Measurements from ENCODE around the gene REEP5.
"Not testable (repeated sequence)": the region's sequence is repeated elsewhere in the genome, so short reads cannot be mapped to it uniquely, and the experiment has no call there.

The REEP5 gene

GRCh38 chr5:112880219-112880964 is 41.6 kb downstream of the REEP5 start:
- FAIRE-seq, result no peak

GRCh38 chr5:112878760-112879159 is 43.3 kb downstream of the REEP5 start:
- FAIRE-seq, result no peak

- no peak for FAIRE-seq
Measured at GRCh38 chr5:112878101-112878500, 43.9 kb downstream of the REEP5 start.

GRCh38 chr5:112876362-112876761 is 45.7 kb downstream of the REEP5 start:
- no peak for FAIRE-seq

- FAIRE-seq, result no peak
Measured at GRCh38 chr5:112870966-112871365, 51.1 kb downstream of the REEP5 start.

GRCh38 chr5:112869948-112870347 is 52.1 kb downstream of the REEP5 start:
- no peak for FAIRE-seq

GRCh38 chr5:112867411-112867810 is 54.6 kb downstream of the REEP5 start:
- no peak for FAIRE-seq

- FAIRE-seq, result no peak
Measured at GRCh38 chr5:112866739-112867138, 55.3 kb downstream of the REEP5 start.

GRCh38 chr5:112865128-112865527 is 56.9 kb downstream of the REEP5 start:
- FAIRE-seq, result no peak

- no peak for FAIRE-seq
Measured at GRCh38 chr5:112863549-112863948, 58.5 kb downstream of the REEP5 start.

- FAIRE-seq, result no peak
Measured at GRCh38 chr5:112862085-112862484, 59.9 kb downstream of the REEP5 start.

GRCh38 chr5:112861638-112861985 is 60.4 kb downstream of the REEP5 start:
- FAIRE-seq, result no peak

- FAIRE-seq, result peak; percentile 88
Measured at GRCh38 chr5:112860929-112861637, 60.9 kb downstream of the REEP5 start, which contains the start of gene SRP19. Gene SRP19, plus strand, starts transcription at chr5:112861287. Its CDS starts 90 bp downstream, at chr5:112861377.

GRCh38 chr5:112860571-112860928 is 61.5 kb downstream of the REEP5 start:
- FAIRE-seq, result not testable (repeated sequence)

- FAIRE-seq, result no peak
Measured at GRCh38 chr5:112857866-112858265, 64.2 kb downstream of the REEP5 start.

- FAIRE-seq, result no peak
Measured at GRCh38 chr5:112854651-112855050, 67.4 kb downstream of the REEP5 start.

GRCh38 chr5:112849912-112850311 is 72.1 kb downstream of the REEP5 start:
- no peak for FAIRE-seq

GRCh38 chr5:112848116-112848811 is 73.8 kb downstream of the REEP5 start:
- FAIRE-seq, result peak; percentile 75

- FAIRE-seq, result no peak
Measured at GRCh38 chr5:112847306-112847705, 74.7 kb downstream of the REEP5 start.

GRCh38 chr5:112846556-112846955 is 75.5 kb downstream of the REEP5 start:
- no peak for FAIRE-seq

- no peak for FAIRE-seq
Measured at GRCh38 chr5:112844489-112844888, 77.5 kb downstream of the REEP5 start.

- FAIRE-seq, result no peak
Measured at GRCh38 chr5:112833971-112834370, 88.1 kb downstream of the REEP5 start.

- FAIRE-seq, result no peak
Measured at GRCh38 chr5:112830378-112830777, 91.6 kb downstream of the REEP5 start.
